GM03348 (cell line): Measurements from ENCODE around the gene DLST.
"Not testable (repeated sequence)": the region's sequence is repeated elsewhere in the genome, so short reads cannot be mapped to it uniquely, and the experiment has no call there.

Experiments used
- DNase-seq: peaks from one replicate; pipeline ENCODE4 v3.0.0; 2012; ENCODE audit warnings: low spot score

The DLST gene

GRCh38 chr14:74918380-74918779, 36.7 kb downstream of the DLST start:
- no peak for DNase-seq

GRCh38 chr14:74919421-74920165, 37.9 kb downstream of the DLST start:
- DNase-seq, result peak; percentile 81

GRCh38 chr14:74920281-74920680, 38.6 kb downstream of the DLST start:
- DNase-seq, result no peak

GRCh38 chr14:74921053-74921620, 39.4 kb downstream of the DLST start:
- DNase-seq, result no peak

- DNase-seq, result no peak
Measured at GRCh38 chr14:74921987-74922751, 40.5 kb downstream of the DLST start.

GRCh38 chr14:74922752-74923401, 41.2 kb downstream of the DLST start, which contains the start of gene RPS6KL1:
RPS6KL1 (minus strand) TSS chr14:74923260; CDS start chr14:74921541, 1,719 bp downstream.
- DNase-seq, result peak; percentile 96

GRCh38 chr14:74924061-74924460, 42.3 kb downstream of the DLST start:
- no peak for DNase-seq

- no peak for DNase-seq
Measured at GRCh38 chr14:74927225-74927624, 45.5 kb downstream of the DLST start.

- DNase-seq, result no peak
Measured at GRCh38 chr14:74929242-74929641, 47.5 kb downstream of the DLST start.

- DNase-seq, result not testable (repeated sequence)
Measured at GRCh38 chr14:74931744-74932143, 50.0 kb downstream of the DLST start.

- DNase-seq, result no peak
Measured at GRCh38 chr14:74932401-74932901, 50.7 kb downstream of the DLST start.

- not testable (repeated sequence) for DNase-seq
Measured at GRCh38 chr14:74932936-74933335, 51.2 kb downstream of the DLST start.

GRCh38 chr14:74934041-74934440, 52.3 kb downstream of the DLST start:
- DNase-seq, result no peak

- no peak for DNase-seq
Measured at GRCh38 chr14:74934476-74935359, 53.0 kb downstream of the DLST start.

GRCh38 chr14:74935360-74935680, 53.6 kb downstream of the DLST start:
- DNase-seq, result no peak

GRCh38 chr14:74936151-74936550, 54.4 kb downstream of the DLST start:
- DNase-seq, result no peak

- no peak for DNase-seq
Measured at GRCh38 chr14:74936731-74937130, 55.0 kb downstream of the DLST start.

- DNase-seq, result no peak
Measured at GRCh38 chr14:74937171-74937570, 55.5 kb downstream of the DLST start.

- DNase-seq, result no peak
Measured at GRCh38 chr14:74938531-74939495, 57.1 kb downstream of the DLST start.

GRCh38 chr14:74940956-74941565, 59.3 kb downstream of the DLST start:
- no peak for DNase-seq
